Fibroblast of skin of right biceps (primary cell): ENCODE measurements around the gene AMACR.
A peak's percentile ranks its signal among the peaks of the same experiment; 100 is the strongest.

Source experiments
- DNase-seq: peaks from one replicate; pipeline ENCODE4 v3.0.0-alpha.2; 2013

The AMACR gene

DNA sequence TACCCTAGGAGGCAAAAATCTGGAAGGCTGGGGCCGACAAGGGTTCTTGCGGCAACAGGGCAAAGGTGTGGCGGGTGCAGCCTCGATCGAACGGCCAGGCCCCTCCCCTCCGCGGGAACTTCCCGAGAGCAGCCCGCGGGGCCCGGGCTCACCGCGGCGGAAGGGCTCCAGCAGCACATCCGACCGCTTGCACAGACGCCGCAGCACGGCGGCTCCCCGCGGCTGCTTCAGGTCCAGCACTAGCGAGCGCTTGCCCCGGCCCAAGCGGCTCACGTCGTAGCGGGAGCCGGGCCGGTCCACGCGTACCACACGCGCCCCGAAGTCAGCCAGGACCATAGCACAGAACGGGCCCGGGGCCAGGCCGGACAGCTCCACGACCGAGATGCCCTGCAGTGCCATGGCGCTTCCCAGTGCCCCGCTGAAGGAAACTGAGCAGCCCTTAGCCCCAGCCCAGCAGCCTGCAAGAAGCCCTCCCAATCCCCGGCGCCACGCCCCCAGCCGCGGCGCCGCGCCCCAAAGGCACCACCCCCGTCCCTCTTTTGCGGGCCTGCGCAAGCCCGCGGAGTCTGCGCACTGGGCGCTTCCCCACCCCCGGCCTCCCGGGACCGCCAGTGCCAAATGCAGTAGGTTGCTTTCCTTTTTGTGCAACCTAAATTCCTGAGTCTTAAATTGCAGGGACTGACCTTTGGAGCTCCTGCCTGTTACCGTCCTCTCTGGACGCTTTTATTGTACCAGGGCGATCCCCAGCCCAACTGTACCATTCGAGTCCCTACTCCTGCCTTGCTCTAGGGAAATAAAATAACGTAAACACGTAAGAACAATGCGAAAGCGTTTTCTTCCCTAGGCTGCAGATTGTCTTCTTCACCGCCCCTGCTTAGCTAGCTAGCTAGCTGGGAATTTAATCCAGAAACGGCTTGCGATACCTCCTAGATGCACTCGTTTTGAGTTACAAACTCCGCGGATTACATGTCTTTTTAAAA is at the start of gene AMACR:
Gene AMACR, minus strand, starts transcription at position 430 of the 980 bp plus-strand sequence. Its CDS starts 31 bp downstream, at position 399.
- peak; percentile 92 for DNase-seq

DNA sequence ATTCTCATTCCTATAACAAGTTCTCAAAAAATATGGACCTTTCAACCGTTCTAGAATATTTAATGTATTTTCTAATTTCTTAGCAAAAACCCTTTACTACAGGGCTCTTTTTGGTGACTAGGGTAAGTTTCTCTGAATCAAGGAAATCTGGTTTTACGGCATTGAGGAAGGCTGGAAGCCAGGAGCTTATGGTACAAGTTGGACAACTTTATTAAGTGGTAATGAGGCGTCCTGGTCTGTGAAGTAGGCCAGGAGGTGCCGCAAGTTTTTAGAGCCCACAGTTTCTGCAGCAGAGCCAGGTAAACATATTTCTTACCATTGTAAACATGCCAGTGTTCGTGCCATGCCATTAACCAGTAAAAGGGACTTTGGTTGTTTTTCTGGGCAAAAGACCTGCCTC is 49.7 kb upstream of the AMACR start:
- DNase-seq = no peak

DNA sequence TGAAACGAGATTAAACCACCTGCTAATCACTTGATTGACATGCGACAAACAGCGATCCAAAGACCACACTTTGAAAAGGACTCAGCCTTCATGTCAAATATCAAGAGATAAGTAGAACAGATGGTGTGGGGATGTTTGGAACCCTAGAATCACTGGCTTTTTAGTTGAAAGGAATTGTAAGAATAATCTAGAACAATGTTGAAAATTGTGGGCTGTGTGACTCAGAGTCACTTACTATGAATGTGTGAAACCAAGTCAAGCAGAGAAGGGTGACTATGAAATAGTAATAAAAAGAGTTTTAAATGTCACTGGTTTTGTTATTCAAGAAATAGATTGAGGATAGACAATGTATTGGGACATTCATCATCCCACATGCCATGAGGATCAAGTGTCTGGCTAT is 49.3 kb upstream of the AMACR start:
- DNase-seq = no peak

DNA sequence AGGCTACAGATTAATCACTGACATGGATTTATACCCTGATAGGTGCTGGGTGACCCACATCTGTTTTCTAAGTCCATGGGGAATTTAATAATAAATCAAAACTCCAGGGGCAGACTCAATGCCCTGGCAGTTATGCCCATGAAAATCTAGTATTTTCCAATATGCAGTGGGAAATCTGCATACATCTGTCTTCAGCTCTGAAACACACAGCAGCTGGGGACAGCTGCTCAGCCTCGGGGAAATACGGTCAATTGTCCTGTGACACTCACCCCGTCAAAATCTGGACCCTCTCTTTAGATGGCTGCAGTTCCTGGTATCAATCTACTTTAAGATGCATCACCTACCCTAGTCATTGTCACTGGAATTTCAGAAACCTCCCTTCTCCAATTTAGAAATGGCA is 47.8 kb upstream of the AMACR start:
- no peak for DNase-seq

DNA sequence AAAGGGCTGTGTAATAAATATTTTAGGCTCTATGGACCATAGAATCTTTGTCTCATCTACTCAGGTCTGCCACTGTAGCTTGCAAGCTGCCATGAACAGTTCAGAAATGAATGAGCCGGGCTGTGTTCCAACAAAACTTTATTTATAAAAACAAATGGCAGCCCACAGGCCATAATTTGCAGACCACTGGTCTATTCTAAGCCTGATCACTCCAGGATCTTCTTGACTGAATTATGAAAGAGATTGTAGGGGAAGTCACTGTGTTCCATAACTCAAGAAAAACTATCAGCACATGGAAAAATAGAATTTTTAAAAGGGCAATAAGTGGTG is 46.5 kb upstream of the AMACR start:
- DNase-seq = no peak

DNA sequence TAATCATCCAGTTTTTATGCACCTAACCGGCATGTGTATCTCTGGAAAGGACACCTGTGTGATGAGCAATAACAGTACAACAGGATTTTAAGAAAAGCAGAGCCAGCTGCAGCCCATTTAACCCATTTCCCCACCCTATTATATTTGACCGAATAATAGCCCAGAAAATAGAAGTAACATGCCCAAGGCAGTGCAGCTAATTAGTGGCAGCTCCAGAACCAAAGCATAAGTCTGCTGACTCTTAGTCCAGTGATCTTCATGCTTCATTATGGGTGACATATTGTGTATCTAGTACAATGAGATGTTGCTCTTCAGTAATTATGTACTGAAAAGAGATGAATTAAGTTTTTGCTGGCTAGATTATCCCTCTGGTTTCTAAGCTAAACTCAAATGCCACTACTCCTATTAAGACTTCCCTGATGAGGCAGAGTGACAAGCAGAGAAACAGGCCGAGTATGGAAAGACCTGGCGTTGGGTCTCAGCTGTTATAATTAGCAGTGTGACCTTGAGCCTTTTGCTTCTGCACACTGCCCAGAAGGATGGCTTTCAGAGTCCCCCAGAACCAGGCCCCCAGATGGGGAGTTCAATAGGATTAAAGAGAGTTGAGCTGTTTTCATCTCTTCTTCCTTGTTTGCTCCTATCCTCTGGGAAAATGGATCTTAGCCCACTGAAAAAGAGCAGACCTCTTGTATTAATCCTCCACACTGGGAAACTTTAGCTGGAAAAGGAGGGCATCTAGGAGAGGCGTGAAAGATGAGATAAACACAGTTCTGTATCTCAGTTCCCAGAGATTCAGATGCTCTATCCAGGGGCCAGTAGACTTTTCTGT is 45.9 kb upstream of the AMACR start:
- DNase-seq = no peak

DNA sequence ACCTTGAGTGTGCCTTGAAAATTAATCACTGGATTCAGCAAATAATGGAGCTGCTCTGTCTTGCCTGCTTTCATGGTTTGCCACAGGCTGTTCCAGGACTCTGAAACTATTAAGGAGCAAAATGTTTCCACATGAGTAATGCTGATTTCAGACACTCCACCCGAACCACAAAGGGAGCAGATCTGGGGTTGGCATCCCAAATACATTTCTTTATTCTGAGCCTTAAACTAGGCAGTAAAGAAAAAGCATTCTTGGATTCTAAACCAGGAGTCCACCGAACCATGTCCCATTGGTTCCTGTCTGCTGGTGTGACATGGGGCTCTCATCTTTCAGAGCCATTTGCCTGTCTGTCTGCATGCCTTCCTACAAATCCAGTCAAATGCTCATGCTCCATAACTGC is 45.3 kb upstream of the AMACR start:
- peak; percentile 94 for DNase-seq

DNA sequence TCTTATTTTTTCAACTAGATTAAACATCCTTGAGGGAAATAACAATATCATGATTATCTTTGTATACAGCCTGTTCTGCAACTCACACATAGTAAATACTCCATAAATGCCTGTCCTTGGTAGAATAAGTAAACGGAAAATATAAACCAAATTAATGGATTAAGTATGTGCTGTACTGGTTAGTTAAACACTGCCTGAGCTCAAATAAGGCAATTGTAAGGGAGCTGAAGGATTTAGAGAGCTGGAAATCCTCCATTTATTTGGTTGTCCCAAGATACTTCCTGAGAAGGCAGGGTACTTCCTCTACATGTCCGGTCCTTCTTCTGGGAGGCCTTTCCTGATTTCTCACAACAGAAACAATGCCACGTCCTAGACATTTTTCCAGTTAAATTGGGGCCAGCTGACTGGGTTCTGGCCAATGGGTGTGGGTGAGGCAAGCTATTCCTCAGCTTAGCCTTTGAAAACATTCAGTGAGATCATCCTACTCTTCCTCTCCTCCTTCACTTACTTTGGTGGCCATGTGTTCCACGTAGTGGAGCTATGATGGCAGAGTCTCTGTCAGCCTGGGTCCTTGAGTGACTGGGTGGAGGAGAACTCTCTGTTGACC is 43.6 kb upstream of the AMACR start:
- DNase-seq = no peak

DNA sequence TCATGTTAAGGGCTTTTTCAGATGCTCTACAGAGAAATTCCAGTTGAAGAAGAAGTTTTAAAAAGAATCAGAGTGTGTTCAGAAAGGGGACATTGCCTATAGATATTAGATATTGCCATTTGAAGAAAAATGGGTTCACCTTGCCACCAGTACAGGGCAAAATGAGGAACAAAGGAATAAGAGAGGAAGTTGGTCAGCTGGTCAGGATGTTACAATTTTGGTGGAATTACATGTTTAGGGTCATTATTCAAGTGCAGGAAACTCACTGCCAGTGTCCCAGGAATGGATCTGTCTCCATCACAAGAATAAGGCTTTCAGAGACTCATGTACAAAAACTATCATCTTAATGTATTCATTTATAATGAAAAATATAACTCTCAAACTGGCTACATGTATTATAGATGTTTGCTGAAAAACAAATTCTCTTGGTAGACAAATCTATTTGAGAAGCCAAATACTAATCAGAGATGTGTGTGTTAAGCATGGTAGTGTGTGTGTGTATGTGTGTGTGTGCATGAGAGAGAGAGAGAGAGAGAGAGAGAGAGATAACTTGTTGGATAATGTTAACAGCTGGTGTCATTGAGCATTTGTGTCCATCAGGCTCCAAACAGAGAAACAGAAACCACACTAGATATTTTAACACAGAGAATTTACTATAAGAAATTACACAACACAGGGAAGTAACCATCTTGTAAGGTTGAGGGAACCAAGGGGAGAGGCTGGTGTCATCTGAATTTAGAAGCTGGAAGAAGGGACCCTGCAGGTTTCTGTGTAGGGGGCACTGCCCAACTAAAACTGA is 40.1 kb upstream of the AMACR start:
- DNase-seq = no peak

DNA sequence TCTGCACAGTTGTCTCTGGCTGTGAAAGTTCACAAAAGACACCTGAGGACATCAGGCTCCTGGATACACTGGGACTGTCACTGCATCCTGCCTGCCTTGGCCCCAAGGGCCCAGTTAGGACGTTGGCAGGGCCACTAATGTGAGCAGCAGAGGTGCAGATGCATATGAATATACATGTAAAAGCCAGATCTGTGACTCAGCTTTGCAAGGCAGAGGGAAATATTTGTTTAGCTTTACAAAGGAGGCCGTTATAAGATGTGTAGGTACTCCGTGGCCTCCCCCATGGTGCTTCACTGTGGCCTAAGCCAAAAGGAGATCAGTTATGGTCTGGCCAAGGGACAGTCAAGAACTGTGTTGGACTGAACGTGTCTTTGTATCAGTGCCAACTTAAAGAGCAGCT is 39.3 kb upstream of the AMACR start:
- no peak for DNase-seq

DNA sequence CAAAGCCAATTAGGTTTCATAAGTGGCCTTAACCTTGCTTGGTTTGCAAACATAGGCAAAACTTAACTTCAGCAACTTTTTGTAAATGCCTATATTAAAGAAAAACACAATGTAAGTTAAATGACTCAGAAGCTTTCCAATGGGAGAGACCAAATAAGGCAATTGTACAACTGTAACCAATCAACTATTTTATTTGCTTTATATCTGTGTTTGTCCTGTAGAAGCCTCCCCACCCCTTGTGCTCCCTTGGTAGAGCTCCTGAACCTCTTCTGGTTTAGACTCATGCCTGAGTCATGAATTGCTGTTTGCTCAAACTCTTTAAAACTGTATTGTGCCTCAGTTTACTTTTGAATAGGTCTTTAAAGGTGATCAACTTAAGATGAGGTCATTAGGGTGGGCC is 38.1 kb upstream of the AMACR start:
- peak; percentile 86 for DNase-seq

DNA sequence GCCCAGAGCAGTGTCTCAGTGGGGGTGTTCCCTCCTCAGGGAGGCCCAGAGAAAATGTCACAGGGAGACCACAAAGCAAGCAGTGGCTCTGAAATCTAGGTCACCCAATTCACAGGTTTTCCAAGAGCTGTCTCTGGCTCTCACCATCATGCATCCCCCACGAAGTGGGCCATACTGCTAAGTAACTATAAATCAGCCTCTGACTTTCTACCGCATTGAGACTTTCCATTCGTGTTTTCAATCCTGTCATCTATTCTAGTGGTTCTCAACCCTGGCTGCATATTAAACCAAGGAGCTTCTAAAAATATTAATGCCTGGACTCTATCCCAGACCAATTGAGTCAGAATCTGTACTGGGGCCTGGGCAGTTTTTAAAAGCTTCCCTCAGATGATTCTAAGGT is 37.2 kb upstream of the AMACR start:
- peak; percentile 39 for DNase-seq

DNA sequence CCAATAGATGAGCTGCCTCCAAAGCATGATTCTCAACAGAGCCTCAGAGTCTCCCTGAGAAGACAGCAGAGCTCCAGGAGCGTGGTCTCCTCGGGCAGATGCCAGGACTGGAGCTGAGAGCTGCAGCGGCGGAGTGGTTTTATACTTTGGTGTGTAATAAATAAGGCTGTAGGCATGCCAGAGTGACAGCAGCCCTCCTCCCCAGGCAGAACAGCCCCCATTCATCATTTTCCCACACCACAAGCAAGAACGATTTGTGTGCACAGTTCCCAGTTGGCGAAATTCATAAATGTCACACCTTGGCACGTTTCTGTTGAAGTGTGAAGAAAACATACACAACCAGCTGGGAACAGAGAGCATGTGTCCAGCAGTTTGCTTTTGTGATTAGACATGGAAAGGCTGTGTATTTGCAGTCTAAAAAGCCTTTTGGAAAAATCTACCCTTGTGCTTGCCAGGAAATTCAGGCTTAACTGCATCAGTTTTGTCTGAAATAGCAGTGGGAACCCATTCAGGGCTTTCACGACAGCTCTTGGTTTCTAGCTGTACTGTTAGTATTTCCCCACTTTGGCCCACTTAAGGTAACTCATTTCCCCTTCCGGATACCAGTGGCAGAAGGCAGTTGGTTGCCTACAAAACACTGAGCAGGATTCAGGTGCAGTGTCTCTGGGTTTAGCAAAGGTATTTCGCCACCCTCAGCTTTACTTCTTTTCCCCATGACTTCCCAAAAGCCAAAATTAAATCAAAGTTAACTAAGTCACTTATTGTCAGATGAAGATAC is 35.4 kb upstream of the AMACR start, which contains the start of gene C1QTNF3:
Gene C1QTNF3, minus strand, starts transcription at position 115 of the 778 bp plus-strand sequence. Its CDS starts 88 bp downstream, at position 27.
- DNase-seq = peak; percentile 65

DNA sequence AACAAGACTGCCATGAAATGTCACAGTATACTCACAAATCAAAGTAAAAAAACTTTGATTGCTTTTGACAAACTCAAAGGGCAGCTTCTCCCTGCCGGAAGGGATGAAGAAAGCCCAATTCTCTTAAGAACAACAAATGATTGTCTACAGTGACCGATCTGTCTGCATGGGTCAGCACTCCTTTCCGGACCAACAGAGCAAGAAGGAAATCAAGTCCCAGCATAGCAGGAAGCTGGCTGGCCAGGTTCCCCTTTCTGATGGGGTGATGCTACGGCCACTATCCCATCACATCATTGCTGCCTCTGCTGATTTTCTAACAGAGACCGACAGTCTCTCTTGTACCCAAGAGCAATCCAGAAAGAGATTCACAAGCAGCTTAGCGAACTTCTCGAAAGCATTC is 34.5 kb upstream of the AMACR start:
- no peak for DNase-seq

DNA sequence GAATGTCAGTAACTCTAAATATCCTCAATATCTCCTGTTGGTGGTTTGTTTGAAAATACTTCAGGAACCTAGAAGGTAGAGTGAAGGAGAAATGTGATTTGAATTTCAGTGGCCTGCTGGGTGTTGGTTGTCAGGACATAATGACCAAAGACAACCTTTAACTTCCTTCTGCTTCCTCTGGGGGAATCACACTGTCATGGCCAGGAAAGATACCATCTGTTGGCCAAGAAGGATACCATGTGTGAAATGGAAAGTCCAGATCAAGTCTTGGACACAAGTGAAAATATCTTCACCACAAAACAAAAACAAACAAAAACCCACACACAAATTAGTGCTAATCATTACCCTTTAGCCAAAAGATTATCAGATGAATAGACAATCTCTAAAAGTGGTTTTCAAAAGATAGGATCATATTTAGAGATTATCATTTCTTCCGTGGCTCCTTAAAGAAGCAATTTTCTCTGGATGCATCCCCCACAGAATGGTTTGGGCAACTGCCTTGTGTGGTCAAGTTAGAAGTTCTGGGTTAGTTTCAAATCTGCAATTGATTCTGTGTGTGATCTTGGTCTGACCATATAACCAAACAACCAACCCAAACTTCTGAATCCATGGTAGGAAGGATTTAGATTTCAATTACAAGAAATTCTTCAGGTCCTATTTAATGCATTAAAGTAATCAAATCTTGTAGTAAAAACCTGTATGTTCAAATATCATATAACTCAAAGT is 33.6 kb upstream of the AMACR start:
- DNase-seq = no peak

DNA sequence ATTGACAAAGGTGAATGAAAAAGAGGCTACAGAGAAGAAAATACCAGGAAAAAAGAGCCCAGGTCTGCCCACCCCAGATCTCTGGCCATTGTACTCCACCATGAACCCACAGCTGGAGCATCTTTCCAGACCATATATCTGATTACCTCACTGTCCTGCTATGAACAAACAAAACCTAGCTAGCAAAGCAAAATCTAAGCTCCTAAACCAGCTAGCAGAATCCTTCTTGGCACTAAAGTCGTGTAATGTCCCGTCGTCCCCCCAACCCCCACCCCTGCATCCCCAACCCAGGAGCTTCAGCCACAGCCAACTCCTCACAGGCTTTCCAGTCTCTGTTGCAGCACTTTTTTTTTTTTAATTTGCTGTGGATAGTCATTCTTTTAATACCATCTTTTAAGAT is 32.6 kb upstream of the AMACR start:
- no peak for DNase-seq

DNA sequence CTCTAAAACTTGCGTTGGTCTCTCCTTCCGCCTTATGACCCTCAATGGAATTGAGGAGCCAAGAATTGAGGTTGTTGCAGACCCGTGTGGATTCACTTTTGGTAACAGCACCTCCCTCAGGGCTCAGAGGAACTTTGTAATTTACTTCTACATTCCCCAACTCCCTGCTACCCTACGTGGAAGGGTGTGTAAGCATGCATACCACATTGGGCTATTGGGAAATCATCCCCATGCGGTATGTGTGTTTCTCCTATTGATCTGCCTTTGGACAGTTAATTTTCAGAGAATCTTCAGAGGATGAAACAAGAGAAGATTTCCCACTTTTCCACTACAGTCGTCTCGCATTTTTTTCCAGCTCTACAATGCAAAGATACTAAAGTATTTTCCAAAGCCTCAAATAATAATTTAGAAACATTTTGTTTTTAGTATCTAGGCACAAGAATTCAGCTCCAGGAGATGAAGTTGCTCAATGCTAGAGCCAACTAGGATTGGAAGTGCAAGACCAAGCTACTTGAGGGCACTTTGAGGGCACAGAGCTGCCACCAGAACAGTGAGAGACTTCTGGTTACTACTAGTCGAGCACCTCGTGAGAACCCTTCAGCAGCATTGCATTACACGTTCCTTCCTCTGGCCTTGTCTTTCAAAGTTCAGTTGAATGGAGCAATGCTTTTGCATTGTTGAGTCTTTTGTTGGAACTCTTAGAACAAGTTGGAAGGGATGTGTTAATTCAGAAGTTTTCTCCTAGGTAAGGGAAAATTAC is 31.7 kb upstream of the AMACR start:
- no peak for DNase-seq

DNA sequence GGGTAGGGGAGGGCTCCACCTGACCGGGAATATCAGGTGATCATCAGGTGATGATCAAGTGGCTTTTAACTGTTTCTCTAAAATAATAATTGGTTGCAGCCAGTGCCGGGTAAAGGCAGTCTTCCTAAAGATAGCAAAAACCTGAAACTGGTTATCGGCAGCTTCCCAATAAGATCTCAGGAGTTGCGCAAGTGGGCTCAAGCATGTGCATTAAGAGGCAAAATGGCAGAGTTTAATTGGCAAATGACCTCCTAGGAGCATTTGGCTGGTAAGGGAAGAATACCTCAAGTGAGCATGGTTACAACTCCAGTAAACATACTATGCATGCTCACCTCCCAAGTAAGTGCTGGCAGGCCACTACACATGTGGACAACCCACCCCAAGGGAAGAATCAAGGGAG is 31.0 kb upstream of the AMACR start:
- DNase-seq = no peak

DNA sequence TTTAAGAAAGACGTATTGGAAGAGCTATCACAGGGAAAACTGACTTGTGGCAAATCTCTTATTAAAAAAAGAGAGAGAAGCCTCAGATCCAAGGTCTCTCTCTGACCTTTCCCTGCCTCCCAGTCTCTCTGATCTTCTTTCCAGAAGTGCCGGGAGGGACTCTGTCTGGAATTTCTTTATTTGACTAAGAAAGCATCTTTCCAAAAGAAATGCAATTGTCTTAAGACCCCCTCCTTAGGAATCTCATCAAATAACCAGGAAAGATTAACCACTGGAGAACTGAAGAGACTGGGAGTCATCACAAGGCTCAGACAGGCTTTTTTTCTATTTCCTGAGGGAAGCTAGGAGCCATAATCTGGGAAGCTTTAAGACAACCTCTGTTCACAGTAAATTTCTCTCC is 30.5 kb upstream of the AMACR start:
- DNase-seq = peak; percentile 44

DNA sequence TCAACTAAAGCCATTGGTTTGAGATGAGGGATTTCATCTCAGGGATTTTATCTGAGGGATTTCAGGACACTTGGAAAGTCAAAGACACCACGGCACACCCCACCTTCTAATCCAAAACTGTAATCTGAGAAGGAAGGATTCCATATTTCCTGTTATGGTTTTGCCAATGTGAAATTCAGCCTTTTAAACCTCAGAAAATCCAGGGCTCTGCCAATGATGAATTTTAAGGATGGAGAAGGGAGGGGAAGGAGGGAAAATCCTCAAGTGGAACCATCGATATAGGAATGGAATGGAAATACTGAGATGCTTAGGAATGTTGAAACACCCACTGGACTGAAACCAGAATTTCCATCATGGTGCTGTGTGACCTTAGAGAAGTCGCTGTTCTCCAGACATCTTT is 29.9 kb upstream of the AMACR start:
- DNase-seq = no peak
